Smooth muscle cell (in vitro differentiated cells): ENCODE measurements around the gene FLII. TPM values are rescaled to one million over a fixed set of nuclear protein-coding genes. Genes with fewer than 3 reads are reported as not detected.
A peak's percentile ranks its signal among the peaks of the same experiment; 100 is the strongest.

Experiments
- DNase-seq: peaks from one replicate; lab custom pipeline; 2025; ENCODE audit not compliant: unreplicated experiment; lab: John Stamatoyannopoulos, UW
- H2AFZ ChIP-seq: fragments of 200-600 bp; sonication (generic); 2 replicates; pipeline ENCODE4 v1.6.0; 2016; ENCODE audit warnings: antibody characterized with exemption, low read depth, mild to moderate bottlenecking
- H3F3A ChIP-seq: fragments of 200-600 bp; sonication (generic); 2 replicates; pipeline ENCODE4 v1.6.0; 2017; ENCODE audit warnings: antibody characterized with exemption, low read depth
- H3K27ac ChIP-seq: fragments of 200-600 bp; sonication (generic); 2 replicates; pipeline ENCODE4 v1.5.1; 2016; ENCODE audit warnings: low read depth, mild to moderate bottlenecking
- H3K27me3 ChIP-seq: fragments of 200-600 bp; sonication (generic); 2 replicates; pipeline ENCODE4 v1.6.1; 2016; ENCODE audit warnings: low read depth, mild to moderate bottlenecking
- H3K36me3 ChIP-seq: fragments of 200-600 bp; sonication (generic); 2 replicates; pipeline ENCODE4 v1.5.1; 2016; ENCODE audit warnings: low read depth
- H3K4me1 ChIP-seq: fragments of 200-600 bp; sonication (generic); 2 replicates; pipeline ENCODE4 v1.5.1; 2016; ENCODE audit warnings: low read depth
- H3K4me2 ChIP-seq: fragments of 200-600 bp; sonication (generic); 2 replicates; pipeline ENCODE4 v1.6.0; 2016; ENCODE audit warnings: mild to moderate bottlenecking
- H3K4me3 ChIP-seq: fragments of 200-600 bp; sonication (generic); 2 replicates; pipeline ENCODE4 v1.5.1; 2016; ENCODE audit warnings: mild to moderate bottlenecking
- H3K79me2 ChIP-seq: fragments of 200-600 bp; sonication (generic); 2 replicates; pipeline ENCODE4 v1.6.0; 2016; ENCODE audit warnings: low read depth, mild to moderate bottlenecking
- H3K9ac ChIP-seq: fragments of 200-600 bp; sonication (generic); 2 replicates; pipeline ENCODE4 v1.6.0; 2016; ENCODE audit warnings: low read depth
- H3K9me3 ChIP-seq: fragments of 200-600 bp; sonication (generic); replicated peaks from 2 replicates; pipeline ENCODE4 v1.5.1; 2016; ENCODE audit warnings: low read depth
- H4K20me1 ChIP-seq: fragments of 200-600 bp; sonication (generic); 2 replicates; pipeline ENCODE4 v1.6.0; 2016; ENCODE audit warnings: low read depth
- CTCF ChIP-seq: fragments of 200-600 bp; sonication (generic); IDR thresholded peaks from 2 replicates; pipeline ENCODE4 v1.5.1; 2017; ENCODE audit warnings: borderline replicate concordance, mild to moderate bottlenecking, antibody characterized with exemption; ENCODE audit not compliant: insufficient read depth, poor library complexity, severe bottlenecking
- WGBS: methylation state at CpG from one replicate; pipeline ENCODE4 v1.1.7; 2016; ENCODE audit warnings: low lambda C conversion rate; 5-methylcytosine and 5-hydroxymethylcytosine counted together
- polyA plus RNA-seq: library from polyadenylated mRNA; unstranded; fragments of >200 nt; fragmentation: Nextera tagmentation; extraction: Ambion mirVana; gene quantifications from 2 replicates; pipeline ENCODE4 v1.2.1, GENCODE V29; 2016
- total RNA-seq: library from RNA; depleted of rRNA; stranded (reverse); fragments of >200 nt; gene quantifications from 2 replicates; pipeline ENCODE4 v1.2.3, GENCODE V29; 2014

FLII gene
- total and polyA plus RNA-seq, 2 experiments from 2014 or later: 132 to 188 TPM

DNA sequence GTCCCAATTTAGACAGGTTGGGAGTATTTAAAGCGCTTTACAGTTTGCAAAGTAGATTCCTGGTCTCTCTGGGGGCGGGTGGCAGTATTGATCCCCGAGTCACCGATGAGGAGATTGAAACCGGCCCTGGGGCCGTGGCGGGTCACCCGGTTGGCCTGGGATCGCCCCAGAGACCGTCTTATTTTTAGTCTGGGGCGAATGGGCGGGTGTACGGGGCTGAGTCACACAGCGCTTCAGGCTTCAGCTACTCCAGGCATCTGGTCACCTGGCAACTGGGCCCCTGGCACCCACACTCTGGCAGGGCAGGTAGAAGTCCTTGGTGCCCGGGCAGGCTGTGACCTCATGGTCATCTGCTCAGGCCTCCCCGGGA lies 2.6 kb upstream of the FLII start:
- peak overlapping the region; percentile 68 for H2AFZ ChIP-seq
- H3K4me2 ChIP-seq: peak overlapping the region; percentile 97
- H3K9me3 ChIP-seq: no peaks in the 10 kb centered on the region
- H3K4me1 ChIP-seq: peaks cover 19% of the 10 kb centered on the region
- no peaks in the 10 kb centered on the region for H3K36me3 ChIP-seq
- peak overlapping the region; percentile 98 for H3K27ac ChIP-seq
- peaks cover 37% of the 10 kb centered on the region for H4K20me1 ChIP-seq
- no peak for DNase-seq
- no peak for TF ChIP-seq CTCF
- 6% methylated on average over 16 of the region's 16 CpGs for WGBS
- no peaks in the 10 kb centered on the region for H3K27me3 ChIP-seq
- H3F3A ChIP-seq: peaks cover 10% of the 10 kb centered on the region
- H3K9ac ChIP-seq: peak overlapping the region; percentile 98
- H3K79me2 ChIP-seq: peaks cover 35% of the 10 kb centered on the region
- peak overlapping the region; percentile 96 for H3K4me3 ChIP-seq

- Histone ChIP-seq H4K20me1 (peaks cover 43% of the 10 kb centered on the region), H3K36me3 (no peaks in the 10 kb centered on the region), H2AFZ (peak within 1 kb of the TSS; percentile 68), H3K27ac (peak within 1 kb of the TSS; percentile 98), H3K4me3 (peak within 1 kb of the TSS; percentile 96), H3K4me2 (peak within 1 kb of the TSS; percentile 97), H3K9me3 (no peaks in the 10 kb centered on the region), H3K9ac (peak within 1 kb of the TSS; percentile 98), H3K4me1 (peaks cover 19% of the 10 kb centered on the region), H3K27me3 (no peaks in the 10 kb centered on the region), H3F3A (peaks cover 10% of the 10 kb centered on the region), H3K79me2 (peaks cover 38% of the 10 kb centered on the region)
- DNase-seq: peak; percentile 68
- WGBS: under 1% methylated on average over 60 of the region's 72 CpGs
- TF ChIP-seq CTCF: no peak
Measured at GRCh38 chr17:18260332-18261145, 2.0 kb upstream of the FLII start, which contains the start of gene MIEF2. TSS of gene MIEF2 (plus strand) at chr17:18260662. CDS start at chr17:18262721, 2,059 bp downstream.

DNA sequence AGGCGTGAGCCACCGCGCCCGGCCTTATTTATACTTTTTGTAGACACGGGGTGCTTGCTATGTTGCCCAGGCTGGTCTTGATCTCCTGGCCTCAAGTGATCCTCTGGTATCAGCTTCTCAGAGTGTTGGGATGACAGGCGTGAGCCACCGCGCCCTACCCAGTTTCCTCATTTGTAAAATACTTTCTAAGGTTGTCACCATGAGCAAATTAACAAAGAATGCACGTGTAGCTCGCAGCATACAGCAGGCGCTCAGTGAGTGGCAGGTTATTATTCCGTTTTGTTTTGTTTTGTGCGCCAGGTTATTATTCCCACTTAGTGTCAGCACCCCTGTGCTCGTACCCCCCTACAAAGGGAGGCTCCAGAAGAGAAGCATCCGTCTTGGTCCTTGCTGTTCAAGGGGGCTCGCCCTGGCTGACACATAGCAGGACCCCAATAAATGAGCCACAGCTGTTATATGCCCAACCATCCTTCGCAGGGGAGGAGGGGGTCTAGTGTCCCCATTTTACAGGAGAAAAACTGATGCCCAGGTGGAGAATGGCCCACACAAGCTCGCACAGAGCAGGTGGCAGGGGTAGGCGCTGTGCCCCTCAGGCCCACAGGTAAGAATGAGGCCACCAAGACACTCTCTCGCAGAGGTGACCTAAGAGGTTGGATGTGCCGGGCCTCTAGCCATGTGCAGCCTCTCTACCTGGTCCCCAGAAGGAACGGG lies 1.2 kb upstream of the FLII start:
- H3K27me3 ChIP-seq: no peaks in the 10 kb centered on the region
- H3K4me2 ChIP-seq: peak overlapping the region; percentile 97
- H3K36me3 ChIP-seq: no peaks in the 10 kb centered on the region
- H3K79me2 ChIP-seq: peaks cover 38% of the 10 kb centered on the region
- no peak overlapping the region for H2AFZ ChIP-seq
- H3K27ac ChIP-seq: peak overlapping the region; percentile 98
- H3K9me3 ChIP-seq: no peaks in the 10 kb centered on the region
- peaks cover 10% of the 10 kb centered on the region for H3F3A ChIP-seq
- H4K20me1 ChIP-seq: peaks cover 51% of the 10 kb centered on the region
- no peak for TF ChIP-seq CTCF
- peak overlapping the region; percentile 96 for H3K4me3 ChIP-seq
- H3K9ac ChIP-seq: peak overlapping the region; percentile 98
- no peak for DNase-seq
- H3K4me1 ChIP-seq: peaks cover 19% of the 10 kb centered on the region
- WGBS: 61% methylated on average over 22 of the region's 22 CpGs
